MCF 10A (cell line): Measurements from ENCODE around the gene FASN. TPM values are rescaled to one million over a fixed set of nuclear protein-coding genes. Genes with fewer than 3 reads are reported as not detected.

Experiments used
- BruUV-seq: library from RNA; stranded (reverse); fragments of 400-500 nt; replicated peaks from 2 replicates; lab custom pipeline; 2021; lab: Mats Ljungman, UMichigan
- CTCF ChIA-PET: fragments of 300-600 bp; sonication (Branson Sonifier 250); formaldehyde crosslinking; extraction: SDS; loops from one replicate; lab custom pipeline; 2021; ENCODE audit warnings: antibody characterized with exemption, inconsistent platforms; lab: Yijun Ruan, JAX
- POLR2A ChIA-PET: fragments of 300-600, 350-650 bp; sonication (Branson Sonifier 250); formaldehyde crosslinking; extraction: SDS; loops from one replicate; lab custom pipeline; 2020; ENCODE audit warnings: antibody characterized with exemption, inconsistent platforms; lab: Yijun Ruan, JAX
- DNase-seq: peaks from one replicate; pipeline ENCODE4 v3.0.0-alpha.2; 2018; ENCODE audit not compliant: unreplicated experiment
- H3K27ac Mint-ChIP-seq: one replicate; pipeline ENCODE4 v1.8.0; 2022; ENCODE audit warnings: mild to moderate bottlenecking, low read depth, mixed read lengths; ENCODE audit not compliant: unreplicated experiment
- H3K27me3 Mint-ChIP-seq: one replicate; pipeline ENCODE4 v1.8.0; 2022; ENCODE audit warnings: mixed read lengths; ENCODE audit not compliant: insufficient read depth, unreplicated experiment
- H3K36me3 Mint-ChIP-seq: one replicate; pipeline ENCODE4 v1.8.0; 2022; ENCODE audit warnings: mild to moderate bottlenecking, moderate library complexity, mixed read lengths; ENCODE audit not compliant: insufficient read depth, unreplicated experiment
- H3K4me1 Mint-ChIP-seq: one replicate; pipeline ENCODE4 v1.8.0; 2022; ENCODE audit warnings: mixed read lengths; ENCODE audit not compliant: insufficient read depth, unreplicated experiment
- H3K4me3 Mint-ChIP-seq: one replicate; pipeline ENCODE4 v1.8.0; 2022; ENCODE audit warnings: mild to moderate bottlenecking, moderate library complexity, mixed read lengths; ENCODE audit not compliant: unreplicated experiment
- H3K9me3 Mint-ChIP-seq: one replicate; pipeline ENCODE4 v1.8.0; 2022; ENCODE audit warnings: mixed read lengths; ENCODE audit not compliant: unreplicated experiment
- intact Hi-C: fragments of 100-400 bp; cut with micrococcal nuclease; formaldehyde crosslinking; loops from 2 replicates; pipeline ENCODE4 v1.14.1; 2022
- total RNA-seq: library from RNA; stranded (reverse); gene quantifications from 2 replicates; pipeline ENCODE4 v1.2.3, GENCODE V29; 2022
- TF ChIP-seq, protein P1 (sequence below): fragments of 200-600 bp; IDR thresholded peaks from one replicate; pipeline ENCODE4 v1.8.0; 2022; ENCODE audit warnings: antibody characterized with exemption, mild to moderate bottlenecking; ENCODE audit not compliant: unreplicated experiment

The FASN gene
- total RNA-seq, 1 experiment from 2014 or later = 120 TPM

DNA sequence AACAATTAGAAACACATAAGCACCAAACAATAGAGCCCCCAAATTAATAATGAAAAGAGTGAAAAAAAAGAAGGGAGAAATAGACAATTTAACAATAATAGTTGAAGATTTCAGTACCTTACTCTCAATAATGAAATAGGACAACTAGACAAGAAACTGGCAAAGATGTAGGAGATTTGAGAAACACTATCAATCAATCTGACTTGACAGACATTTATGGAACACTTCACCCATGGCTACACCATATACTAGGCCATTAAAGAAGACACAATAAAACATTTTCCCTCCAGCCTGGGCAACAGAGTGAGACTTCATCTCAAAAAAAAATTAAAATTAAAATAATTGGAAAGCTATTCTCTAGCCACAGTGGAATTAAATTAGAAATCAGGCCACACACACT is 27.4 kb downstream of the FASN start:
- Mint-ChIP-seq H3K27me3 (no peaks in the 10 kb centered on the region), H3K4me1 (no peaks in the 10 kb centered on the region), H3K4me3 (no peak overlapping the region), H3K27ac (no peak overlapping the region), H3K36me3 (peaks cover 7% of the 10 kb centered on the region), H3K9me3 (no peaks in the 10 kb centered on the region)
- intact Hi-C loops = no loop called here
- TF ChIP-seq, protein P1, sequence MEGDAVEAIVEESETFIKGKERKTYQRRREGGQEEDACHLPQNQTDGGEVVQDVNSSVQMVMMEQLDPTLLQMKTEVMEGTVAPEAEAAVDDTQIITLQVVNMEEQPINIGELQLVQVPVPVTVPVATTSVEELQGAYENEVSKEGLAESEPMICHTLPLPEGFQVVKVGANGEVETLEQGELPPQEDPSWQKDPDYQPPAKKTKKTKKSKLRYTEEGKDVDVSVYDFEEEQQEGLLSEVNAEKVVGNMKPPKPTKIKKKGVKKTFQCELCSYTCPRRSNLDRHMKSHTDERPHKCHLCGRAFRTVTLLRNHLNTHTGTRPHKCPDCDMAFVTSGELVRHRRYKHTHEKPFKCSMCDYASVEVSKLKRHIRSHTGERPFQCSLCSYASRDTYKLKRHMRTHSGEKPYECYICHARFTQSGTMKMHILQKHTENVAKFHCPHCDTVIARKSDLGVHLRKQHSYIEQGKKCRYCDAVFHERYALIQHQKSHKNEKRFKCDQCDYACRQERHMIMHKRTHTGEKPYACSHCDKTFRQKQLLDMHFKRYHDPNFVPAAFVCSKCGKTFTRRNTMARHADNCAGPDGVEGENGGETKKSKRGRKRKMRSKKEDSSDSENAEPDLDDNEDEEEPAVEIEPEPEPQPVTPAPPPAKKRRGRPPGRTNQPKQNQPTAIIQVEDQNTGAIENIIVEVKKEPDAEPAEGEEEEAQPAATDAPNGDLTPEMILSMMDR = no peak
- POLR2A ChIA-PET = interaction anchor here (1.0 to 1.9 kb wide), 2 partner anchors 9 to 64 kb away, joined by 3 to 7 read pairs; no protein-coding TSS in a partner anchor
- BruUV-seq = no TSS peak
- CTCF ChIA-PET = no interaction called here
- no peak for DNase-seq

DNA sequence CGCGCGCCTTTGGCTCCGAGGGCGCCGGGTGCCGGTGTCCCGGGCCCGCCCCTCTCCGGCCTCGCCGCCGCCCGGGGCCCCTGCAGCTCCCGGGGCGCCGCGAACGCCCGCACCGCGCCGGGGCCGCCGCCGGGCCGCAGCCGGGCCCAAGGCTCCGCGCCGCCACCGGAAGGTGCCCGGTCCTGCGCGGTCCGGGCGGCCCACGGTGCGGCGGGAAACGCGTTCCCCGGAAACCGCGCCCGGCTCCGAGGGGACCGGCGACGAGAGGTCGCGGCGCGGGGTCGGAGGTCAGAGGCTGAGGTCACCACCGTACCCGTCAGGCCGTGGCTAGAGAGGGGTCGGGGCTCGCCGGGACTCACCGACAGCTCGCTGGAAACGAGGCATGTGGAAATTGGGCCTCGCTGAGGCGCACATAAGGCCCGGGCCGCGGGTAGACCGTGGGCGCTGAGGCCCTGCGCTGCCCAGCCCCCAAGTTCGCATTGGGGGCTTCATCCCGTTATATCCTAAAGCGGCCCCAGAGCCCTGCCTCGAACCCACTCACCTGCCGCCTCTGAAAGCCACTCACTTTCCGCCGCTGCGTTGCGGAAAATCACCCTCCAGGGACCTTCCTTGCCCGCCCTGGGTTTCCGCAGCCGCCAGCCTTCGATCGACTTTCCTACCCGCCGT is 32.3 kb downstream of the FASN start, which contains the start of gene DUS1L:
TSS of gene DUS1L (minus strand) at position 167 of the 666 bp plus-strand sequence. CDS start 745 bp downstream, outside the sequence.
- Mint-ChIP-seq H3K9me3 (no peaks in the 10 kb centered on the region), H3K27ac (peak within 1 kb of the TSS; percentile 83), H3K27me3 (no peaks in the 10 kb centered on the region), H3K36me3 (peaks cover 7% of the 10 kb centered on the region), H3K4me3 (peak within 1 kb of the TSS; percentile 70), H3K4me1 (no peaks in the 10 kb centered on the region)
- intact Hi-C loops = no loop called here
- TF ChIP-seq, protein P1 = no peak
- ChIA-PET CTCF (interaction anchor here (1.0 to 1.4 kb wide), 2 partner anchors 30 to 106 kb away, joined by 3 to 4 read pairs; no protein-coding TSS in a partner anchor), POLR2A (interaction anchor here (0.7 to 4.0 kb wide), 19 partner anchors 10 to 364 kb away, joined by 3 to 15 read pairs (median 4); partner anchors contain the start of genes CENPX, DCXR, FASN and GPS1)
- TSS peak; percentile 88 for BruUV-seq
- peak; percentile 45 for DNase-seq

DNA sequence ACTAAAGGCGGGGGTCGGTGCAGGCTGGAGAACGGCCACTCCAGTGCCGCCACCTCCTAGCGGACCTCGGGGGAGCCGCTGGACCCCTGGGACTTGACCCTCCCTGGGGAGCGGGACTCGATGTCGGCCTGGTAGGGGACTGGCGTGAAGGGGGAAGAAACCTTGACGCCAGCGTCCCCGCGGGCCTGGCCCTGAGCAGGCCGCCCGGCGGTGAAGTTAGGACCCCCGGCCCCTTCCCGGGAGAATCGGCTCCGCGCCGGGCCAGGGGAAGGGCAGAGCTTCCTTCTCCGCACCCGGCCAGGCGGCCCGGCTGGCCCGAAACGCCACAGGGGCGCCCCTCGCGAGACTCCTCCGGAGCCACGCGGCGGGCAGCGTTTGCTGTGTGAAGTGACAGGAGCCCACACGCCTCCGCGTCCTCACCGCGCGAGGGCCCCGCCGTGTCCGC is 32.8 kb downstream of the FASN start:
- peak overlapping the region; percentile 83 for H3K27ac Mint-ChIP-seq
- CTCF ChIA-PET = interaction anchor here (0.8 to 1.4 kb wide), 2 partner anchors 86 to 106 kb away, joined by 3 to 4 read pairs; no protein-coding TSS in a partner anchor
- H3K9me3 Mint-ChIP-seq = no peaks in the 10 kb centered on the region
- TF ChIP-seq, protein P1 = no peak
- DNase-seq = no peak
- POLR2A ChIA-PET = interaction anchor here (0.5 to 4.0 kb wide), 17 partner anchors 11 to 363 kb away, joined by 3 to 15 read pairs (median 4); partner anchors contain the start of genes CENPX, DCXR, FASN and GPS1
- no peaks in the 10 kb centered on the region for H3K4me1 Mint-ChIP-seq
- H3K27me3 Mint-ChIP-seq = no peaks in the 10 kb centered on the region
- intact Hi-C loops = no loop called here
- BruUV-seq = no TSS peak
- H3K36me3 Mint-ChIP-seq = peaks cover 13% of the 10 kb centered on the region
- peak overlapping the region; percentile 70 for H3K4me3 Mint-ChIP-seq
